ENCODE data around the gene SYCP1. TPM values are rescaled to one million over a fixed set of nuclear protein-coding genes. Genes with fewer than 3 reads are reported as not detected.

The SYCP1 gene
- total and polyA plus RNA-seq, 2 of the 8 experiments (the other 6 are each of a cell fraction or from before 2014, with no cell fraction given): 0.11 to 0.26 TPM

- H3K9ac ChIP-seq (replicated peaks in 1 of 4; ENCODE audit: extremely low read depth in 1 of 4, low read depth in 3 of 4, low read length in 3 of 4): no peak overlapping the region
- DNase-seq (ENCODE audit: low read depth in 1 of 2, low spot score in 2 of 2) (no peak), FAIRE-seq (peak; percentile 32)
- H3K56ac ChIP-seq (replicated peaks; ENCODE audit: insufficient read length, low read depth, low read length): no peak overlapping the region
- no peak overlapping the region for H2BK12ac ChIP-seq (ENCODE audit: low read depth, low read length)
- no peak overlapping the region for H4K91ac ChIP-seq (replicated peaks; ENCODE audit: insufficient read length, low read length)
- no peak overlapping the region for H2BK120ac ChIP-seq (replicated peaks; ENCODE audit: low read depth, low read length)
- no peak overlapping the region for H2BK20ac ChIP-seq (ENCODE audit: low read length)
- no peak overlapping the region for H3K23ac ChIP-seq (ENCODE audit: insufficient read length)
- H4K5ac ChIP-seq (ENCODE audit: insufficient read length, low read depth, low read length): no peak overlapping the region
- H3K36me3 ChIP-seq (ENCODE audit: control insufficient read depth in 2 of 4, insufficient read depth in 4 of 4, low read length in 3 of 4): no peaks in the 10 kb centered on the region
- ChIA-PET POLR2A (ENCODE audit: partially characterized antibody) (no interaction called here), CTCF (ENCODE audit: partially characterized antibody) (no interaction called here)
- H3K4me3 ChIP-seq (ENCODE audit: extremely low read depth in 1 of 4, insufficient read depth in 2 of 4, low read depth in 3 of 4, low read length in 4 of 4): no peak overlapping the region
- H4K8ac ChIP-seq (ENCODE audit: extremely low read depth, insufficient read depth, low read length): no peak overlapping the region
- H3K18ac ChIP-seq (ENCODE audit: extremely low read depth, low read length): no peak overlapping the region
- H4K20me1 ChIP-seq (replicated peaks in 1 of 2; ENCODE audit: control insufficient read depth in 1 of 2, insufficient read depth in 2 of 2, low read length in 2 of 2): no peaks in the 10 kb centered on the region
- no peak overlapping the region for H3K4ac ChIP-seq (replicated peaks; ENCODE audit: insufficient read length, low read depth, low read length)
- H3K23me2 ChIP-seq (ENCODE audit: low read depth, low read length): no peaks in the 10 kb centered on the region
- no peaks in the 10 kb centered on the region for H3K4me1 ChIP-seq (replicated peaks in 1 of 4; ENCODE audit: control insufficient read depth in 3 of 4, insufficient read depth in 4 of 4, low read length in 3 of 4)
- WGBS, 2 experiments (ENCODE audit: extremely low coverage in 1 of 2, insufficient coverage in 1 of 2, insufficient read length in 1 of 2, insufficient replicate concordance in 2 of 2, low coverage in 1 of 2, low lambda C conversion rate in 2 of 2, missing lambda C conversion rate in 1 of 2): 100% methylated on average over 1 of the region's 1 CpG; no CpG with 5 or more reads in 1 of the 2 experiments
- H3K79me1 ChIP-seq (ENCODE audit: low read depth, low read length): no peaks in the 10 kb centered on the region
- no peak overlapping the region for H3K14ac ChIP-seq (ENCODE audit: insufficient read length)
- no peaks in the 10 kb centered on the region for H3K27me3 ChIP-seq (replicated peaks in 1 of 4; ENCODE audit: control insufficient read depth in 3 of 4, extremely low read depth in 1 of 4, insufficient read depth in 3 of 4, low read length in 3 of 4)
- H3K27ac ChIP-seq (ENCODE audit: low read depth, low read length): no peak overlapping the region
- H2BK5ac ChIP-seq (ENCODE audit: low read depth, low read length): no peak overlapping the region
- no peak overlapping the region for H3K4me2 ChIP-seq (ENCODE audit: insufficient read depth in 1 of 2, low read depth in 2 of 2, low read length in 2 of 2)
- H3K79me2 ChIP-seq (ENCODE audit: control insufficient read depth in 1 of 2, insufficient read depth in 2 of 2, low read length in 2 of 2): no peaks in the 10 kb centered on the region
- TF ChIP-seq POLR2A (IDR thresholded peaks at IDR 0.05; ENCODE audit: control extremely low read depth in 1 of 2, low read depth in 2 of 2, low read length in 2 of 2) (no peak), SP1 (IDR thresholded peaks at IDR 0.05; ENCODE audit: low read depth, low read length) (no peak), NRF1 (IDR thresholded peaks at IDR 0.05; ENCODE audit: low read depth, low read length) (no peak), E2F6 (IDR thresholded peaks at IDR 0.05) (no peak), POU5F1 (IDR thresholded peaks at IDR 0.05; ENCODE audit: low read depth, low read length) (no peak), SP2 (IDR thresholded peaks at IDR 0.05; ENCODE audit: low read length) (no peak), CBX5 (IDR thresholded peaks at IDR 0.05; ENCODE audit: low read depth, low read length) (no peak), YY1 (IDR thresholded peaks at IDR 0.05; ENCODE audit: low read depth, low read length) (no peak)
- peaks cover 7 to 9% of the 10 kb centered on the region in 2 experiments; a peak in 3 of 4 replicates for H3K9me3 ChIP-seq (ENCODE audit: insufficient read depth in 2 of 2, low read depth in 1 of 2, low read length in 1 of 2)
- no peak overlapping the region for H2BK15ac ChIP-seq (ENCODE audit: low read length)
- H2AFZ ChIP-seq (ENCODE audit: low read length): no peak overlapping the region
- no peak overlapping the region for H2AK5ac ChIP-seq (ENCODE audit: low read depth, low read length)
Observed at GRCh38 chr1:115021145-115021544, 166.5 kb downstream of the SYCP1 start.
